Measurements from ENCODE around the gene ALG14. TPM values are rescaled to one million over a fixed set of nuclear protein-coding genes. Genes with fewer than 3 reads are reported as not detected.
"Not testable (repeated sequence)": the region's sequence is repeated elsewhere in the genome, so short reads cannot be mapped to it uniquely, and the experiment has no call there.

ALG14 gene
- total RNA-seq, 1 donor from 2014 or later: 10.5 TPM

DNA sequence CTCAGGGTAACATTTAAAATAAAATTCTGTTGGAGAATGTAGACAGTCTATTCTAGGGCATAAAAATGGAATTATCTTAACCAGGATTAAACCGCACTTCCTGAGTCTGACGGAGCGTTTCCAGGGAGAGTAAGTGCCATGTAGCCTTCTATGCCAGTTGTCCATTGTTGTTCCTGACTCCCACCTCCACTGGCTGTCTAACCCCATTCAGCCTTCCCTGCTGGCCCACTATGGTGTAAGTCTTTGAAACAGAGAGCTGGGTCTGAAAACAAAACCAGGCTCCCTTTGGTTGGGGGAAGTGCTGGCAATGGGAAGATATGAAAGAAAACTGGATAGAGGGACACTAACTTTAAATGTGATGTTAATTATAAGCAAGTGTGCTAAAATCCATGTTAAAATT is 74.6 kb downstream of the ALG14 start:
- Mint-ChIP-seq H3K4me1 (ENCODE audit: low read depth) (peaks cover 15% of the 10 kb centered on the region), H3K9me3 (ENCODE audit: low read depth) (no peaks in the 10 kb centered on the region), H3K27ac (no peak overlapping the region), H3K4me3 (ENCODE audit: low read depth) (no peak overlapping the region), H3K27me3 (no peaks in the 10 kb centered on the region), H3K36me3 (ENCODE audit: insufficient read depth) (peaks cover 2% of the 10 kb centered on the region)
- DNase-seq (ENCODE audit: low spot score, unreplicated experiment): no peak
- TF ChIP-seq, protein P1, sequence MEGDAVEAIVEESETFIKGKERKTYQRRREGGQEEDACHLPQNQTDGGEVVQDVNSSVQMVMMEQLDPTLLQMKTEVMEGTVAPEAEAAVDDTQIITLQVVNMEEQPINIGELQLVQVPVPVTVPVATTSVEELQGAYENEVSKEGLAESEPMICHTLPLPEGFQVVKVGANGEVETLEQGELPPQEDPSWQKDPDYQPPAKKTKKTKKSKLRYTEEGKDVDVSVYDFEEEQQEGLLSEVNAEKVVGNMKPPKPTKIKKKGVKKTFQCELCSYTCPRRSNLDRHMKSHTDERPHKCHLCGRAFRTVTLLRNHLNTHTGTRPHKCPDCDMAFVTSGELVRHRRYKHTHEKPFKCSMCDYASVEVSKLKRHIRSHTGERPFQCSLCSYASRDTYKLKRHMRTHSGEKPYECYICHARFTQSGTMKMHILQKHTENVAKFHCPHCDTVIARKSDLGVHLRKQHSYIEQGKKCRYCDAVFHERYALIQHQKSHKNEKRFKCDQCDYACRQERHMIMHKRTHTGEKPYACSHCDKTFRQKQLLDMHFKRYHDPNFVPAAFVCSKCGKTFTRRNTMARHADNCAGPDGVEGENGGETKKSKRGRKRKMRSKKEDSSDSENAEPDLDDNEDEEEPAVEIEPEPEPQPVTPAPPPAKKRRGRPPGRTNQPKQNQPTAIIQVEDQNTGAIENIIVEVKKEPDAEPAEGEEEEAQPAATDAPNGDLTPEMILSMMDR (IDR thresholded peaks at IDR 0.05; ENCODE audit: unreplicated experiment): no peak

DNA sequence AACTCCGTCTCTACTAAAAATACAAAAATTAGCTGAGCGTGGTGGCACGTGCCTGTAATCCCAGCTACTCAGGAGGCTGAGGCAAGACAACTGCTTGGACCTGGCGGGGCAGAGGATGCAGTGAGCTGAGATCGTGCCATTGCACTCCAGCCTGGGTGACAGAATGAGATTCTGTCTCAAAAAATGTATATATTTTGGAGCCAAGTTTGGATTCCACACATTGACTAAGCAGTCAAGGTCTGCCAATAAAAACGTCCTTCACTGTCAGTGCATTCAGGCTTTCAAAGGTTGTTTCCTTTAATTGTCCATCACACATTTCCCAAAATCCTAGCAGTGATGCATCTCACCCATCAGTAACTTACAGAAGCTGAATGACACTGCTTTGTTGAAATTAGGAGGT is 77.2 kb downstream of the ALG14 start:
- H3K4me1 Mint-ChIP-seq (ENCODE audit: low read depth); H3K4me3 Mint-ChIP-seq (ENCODE audit: low read depth); DNase-seq (ENCODE audit: low spot score, unreplicated experiment); H3K9me3 Mint-ChIP-seq (ENCODE audit: low read depth); H3K36me3 Mint-ChIP-seq (ENCODE audit: insufficient read depth); H3K27ac Mint-ChIP-seq; H3K27me3 Mint-ChIP-seq: not testable (repeated sequence)

DNA sequence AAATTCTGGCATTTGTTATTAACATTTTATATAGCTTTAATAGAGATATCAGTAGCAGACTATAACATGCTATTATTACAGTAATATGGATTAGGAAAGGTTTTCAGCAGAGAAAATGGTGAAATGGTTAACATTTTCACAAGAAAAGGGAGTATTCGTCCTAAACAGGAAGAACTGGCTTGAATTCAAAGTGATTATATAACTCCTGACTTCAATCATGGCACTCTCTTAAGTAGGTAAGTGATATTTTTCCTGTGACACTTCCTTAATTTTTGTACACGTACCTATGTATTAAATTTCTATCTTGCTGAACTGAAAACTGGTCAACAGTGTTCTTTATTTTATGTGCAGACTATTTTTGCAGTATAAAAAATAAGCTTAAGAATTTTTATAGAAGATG is 77.9 kb downstream of the ALG14 start:
- H3K4me3 Mint-ChIP-seq (ENCODE audit: low read depth): no peak overlapping the region
- no peaks in the 10 kb centered on the region for H3K9me3 Mint-ChIP-seq (ENCODE audit: low read depth)
- H3K27me3 Mint-ChIP-seq: no peaks in the 10 kb centered on the region
- H3K36me3 Mint-ChIP-seq (ENCODE audit: insufficient read depth): peaks cover 2% of the 10 kb centered on the region
- TF ChIP-seq, protein P1 (IDR thresholded peaks at IDR 0.05; ENCODE audit: unreplicated experiment): no peak
- peaks cover 9% of the 10 kb centered on the region for H3K4me1 Mint-ChIP-seq (ENCODE audit: low read depth)
- H3K27ac Mint-ChIP-seq: no peak overlapping the region
- no peak for DNase-seq (ENCODE audit: low spot score, unreplicated experiment)

DNA sequence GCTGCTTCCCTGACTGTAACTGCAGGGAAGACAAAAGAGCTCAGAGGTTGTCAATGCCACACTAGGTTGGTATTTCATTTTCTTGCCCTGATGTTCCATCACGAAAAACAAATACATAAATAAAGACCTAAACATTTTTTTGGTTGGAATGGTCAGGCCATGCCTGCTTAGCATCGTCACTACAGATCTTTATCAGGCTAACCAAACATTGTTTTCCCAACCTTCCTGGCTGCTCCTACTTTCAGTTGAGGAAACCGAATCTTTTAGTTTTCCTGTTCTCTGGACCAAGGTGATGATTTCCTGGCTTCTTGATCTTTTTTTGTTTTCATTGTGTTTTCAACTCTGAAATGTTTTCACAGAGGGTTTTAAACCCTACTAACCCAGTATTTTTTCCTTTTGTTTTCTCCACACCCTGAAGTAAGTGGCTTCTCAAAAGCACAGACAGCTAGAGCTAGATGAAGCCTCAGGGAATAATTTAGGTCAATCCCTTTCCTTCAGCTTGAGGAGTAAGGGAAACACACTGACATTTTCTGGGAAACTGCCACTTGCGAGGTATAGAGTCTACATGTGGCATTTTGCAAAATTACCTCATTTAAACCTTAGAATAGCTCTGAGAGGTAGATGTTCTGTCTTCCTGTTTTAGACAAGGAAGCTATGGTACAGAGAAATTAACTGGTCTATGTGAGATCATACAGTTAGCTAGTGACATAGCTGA is 78.7 kb downstream of the ALG14 start:
- TF ChIP-seq, protein P1 (IDR thresholded peaks at IDR 0.05; ENCODE audit: unreplicated experiment): no peak
- H3K4me3 Mint-ChIP-seq (ENCODE audit: low read depth): no peak overlapping the region
- no peak overlapping the region for H3K27ac Mint-ChIP-seq
- H3K9me3 Mint-ChIP-seq (ENCODE audit: low read depth): no peaks in the 10 kb centered on the region
- no peaks in the 10 kb centered on the region for H3K27me3 Mint-ChIP-seq
- H3K4me1 Mint-ChIP-seq (ENCODE audit: low read depth): peaks cover 9% of the 10 kb centered on the region
- no peaks in the 10 kb centered on the region for H3K36me3 Mint-ChIP-seq (ENCODE audit: insufficient read depth)
- DNase-seq (ENCODE audit: low spot score, unreplicated experiment): no peak

DNA sequence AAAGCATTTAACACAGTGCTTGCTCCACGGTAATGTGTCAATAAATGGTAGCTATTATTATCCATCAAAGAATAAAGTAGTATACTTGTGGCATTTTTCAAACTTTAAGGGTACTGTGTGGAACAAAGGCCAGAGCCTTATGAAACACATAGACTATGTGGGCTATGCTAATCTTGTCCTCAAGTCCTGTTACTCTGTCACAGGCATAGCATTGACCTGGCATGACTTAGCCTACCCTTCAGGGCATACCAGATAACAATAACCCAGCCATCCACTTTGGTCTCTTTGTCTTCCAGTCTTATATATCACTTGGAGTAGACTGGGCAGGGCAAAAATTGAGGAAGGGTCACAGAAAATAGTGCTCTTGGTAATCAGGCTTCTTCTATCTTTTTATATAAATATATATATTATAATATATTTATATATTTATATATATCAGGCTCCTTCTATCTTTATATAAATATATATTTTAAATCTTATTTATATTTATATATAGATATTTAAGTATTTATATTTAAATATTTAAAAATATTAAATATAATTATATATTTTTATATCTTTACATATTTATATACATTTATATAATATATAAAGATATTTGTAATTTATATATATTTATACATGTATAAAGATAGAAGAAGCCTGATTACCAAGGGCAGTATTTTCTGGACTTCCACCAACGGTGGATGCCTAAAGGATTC is 79.7 kb downstream of the ALG14 start:
- TF ChIP-seq, protein P1 (IDR thresholded peaks at IDR 0.05; ENCODE audit: unreplicated experiment): no peak
- H3K27ac Mint-ChIP-seq: no peak overlapping the region
- H3K4me1 Mint-ChIP-seq (ENCODE audit: low read depth): peaks cover 14% of the 10 kb centered on the region
- DNase-seq (ENCODE audit: low spot score, unreplicated experiment): no peak
- no peaks in the 10 kb centered on the region for H3K9me3 Mint-ChIP-seq (ENCODE audit: low read depth)
- H3K27me3 Mint-ChIP-seq: no peaks in the 10 kb centered on the region
- H3K36me3 Mint-ChIP-seq (ENCODE audit: insufficient read depth): no peaks in the 10 kb centered on the region
- H3K4me3 Mint-ChIP-seq (ENCODE audit: low read depth): no peak overlapping the region

DNA sequence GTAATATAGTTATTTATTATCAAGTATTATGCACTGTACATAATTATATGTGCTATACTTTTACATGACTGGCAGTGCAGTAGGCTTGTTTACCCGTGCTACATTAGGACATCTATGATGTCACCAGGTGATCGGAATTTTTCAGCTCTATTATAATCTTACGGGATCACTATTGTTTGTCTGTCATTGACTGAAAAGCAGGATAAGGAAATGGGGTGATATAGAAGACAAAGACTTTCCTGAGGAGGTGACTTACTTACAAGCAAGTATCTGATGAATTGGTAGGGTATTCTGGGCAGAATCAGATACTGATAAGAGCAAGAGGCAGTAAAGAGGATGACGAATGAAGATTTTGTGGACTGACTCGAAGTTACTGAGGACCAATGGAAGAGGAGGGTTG is 80.6 kb downstream of the ALG14 start:
- Mint-ChIP-seq H3K27me3 (no peaks in the 10 kb centered on the region), H3K36me3 (ENCODE audit: insufficient read depth) (no peaks in the 10 kb centered on the region), H3K9me3 (ENCODE audit: low read depth) (no peaks in the 10 kb centered on the region), H3K4me3 (ENCODE audit: low read depth) (no peak overlapping the region), H3K4me1 (ENCODE audit: low read depth) (peaks cover 19% of the 10 kb centered on the region), H3K27ac (no peak overlapping the region)
- TF ChIP-seq, protein P1 (IDR thresholded peaks at IDR 0.05; ENCODE audit: unreplicated experiment): no peak
- DNase-seq (ENCODE audit: low spot score, unreplicated experiment): no peak
